ENCODE results near the gene SNN. TPM values are rescaled to one million over a fixed set of nuclear protein-coding genes. Genes with fewer than 3 reads are reported as not detected.

Gene SNN
- total RNA-seq, 1 experiment from 2014 or later, result 12.6 TPM

DNA sequence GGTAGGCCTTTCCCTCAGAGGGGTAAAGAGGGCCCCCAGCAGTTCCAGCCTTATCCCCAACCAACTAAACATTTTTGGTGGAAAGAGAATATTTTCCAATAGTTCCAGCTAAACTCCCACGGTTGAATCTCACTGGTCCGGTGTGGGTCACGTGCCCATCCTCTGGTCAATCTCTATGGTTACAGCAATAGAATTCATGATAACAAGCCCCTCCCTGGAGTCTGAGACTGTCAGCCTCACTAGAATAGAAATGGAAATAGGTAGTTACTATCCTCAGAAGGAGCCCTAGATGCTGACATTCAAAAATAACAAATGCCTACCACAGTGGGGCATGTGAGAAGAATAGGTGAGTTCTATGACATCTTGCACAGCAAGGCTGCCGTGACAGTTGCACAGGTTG, 44.0 kb upstream of the SNN start:
- Histone ChIP-seq H3K4me3 (no peak overlapping the region), H3K4me1 (replicated peaks; ENCODE audit: insufficient read depth) (peaks cover 40% of the 10 kb centered on the region), H3K4me2 (no peak overlapping the region), H3K36me3 (ENCODE audit: low read depth) (no peaks in the 10 kb centered on the region), H3K9me3 (ENCODE audit: insufficient read depth, low read depth) (no peaks in the 10 kb centered on the region), H2AFZ (no peak overlapping the region), H3F3A (ENCODE audit: insufficient read depth, low read depth) (peaks cover 33% of the 10 kb centered on the region), H3K27ac (no peak overlapping the region), H4K20me1 (ENCODE audit: insufficient read depth) (no peaks in the 10 kb centered on the region), H3K79me2 (ENCODE audit: low read depth) (no peaks in the 10 kb centered on the region), H3K9me2 (ENCODE audit: insufficient read depth) (no peaks in the 10 kb centered on the region), H3K27me3 (ENCODE audit: insufficient read depth, low read depth) (no peaks in the 10 kb centered on the region)
- TF ChIP-seq, protein P1, sequence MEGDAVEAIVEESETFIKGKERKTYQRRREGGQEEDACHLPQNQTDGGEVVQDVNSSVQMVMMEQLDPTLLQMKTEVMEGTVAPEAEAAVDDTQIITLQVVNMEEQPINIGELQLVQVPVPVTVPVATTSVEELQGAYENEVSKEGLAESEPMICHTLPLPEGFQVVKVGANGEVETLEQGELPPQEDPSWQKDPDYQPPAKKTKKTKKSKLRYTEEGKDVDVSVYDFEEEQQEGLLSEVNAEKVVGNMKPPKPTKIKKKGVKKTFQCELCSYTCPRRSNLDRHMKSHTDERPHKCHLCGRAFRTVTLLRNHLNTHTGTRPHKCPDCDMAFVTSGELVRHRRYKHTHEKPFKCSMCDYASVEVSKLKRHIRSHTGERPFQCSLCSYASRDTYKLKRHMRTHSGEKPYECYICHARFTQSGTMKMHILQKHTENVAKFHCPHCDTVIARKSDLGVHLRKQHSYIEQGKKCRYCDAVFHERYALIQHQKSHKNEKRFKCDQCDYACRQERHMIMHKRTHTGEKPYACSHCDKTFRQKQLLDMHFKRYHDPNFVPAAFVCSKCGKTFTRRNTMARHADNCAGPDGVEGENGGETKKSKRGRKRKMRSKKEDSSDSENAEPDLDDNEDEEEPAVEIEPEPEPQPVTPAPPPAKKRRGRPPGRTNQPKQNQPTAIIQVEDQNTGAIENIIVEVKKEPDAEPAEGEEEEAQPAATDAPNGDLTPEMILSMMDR (conservative IDR thresholded peaks at IDR 0.05), result no peak
- no peak for TF ChIP-seq EZH2 (IDR thresholded peaks at IDR 0.05; ENCODE audit: low read depth)
- no peak for DNase-seq
- BruUV-seq (replicated peaks), result no TSS peak
- intact Hi-C loops (cut with micrococcal nuclease; ENCODE audit: unreplicated experiment), result no loop called here
- POLR2A ChIA-PET (ENCODE audit: unreplicated experiment), result no interaction called here
- CTCF ChIA-PET, result no interaction called here

DNA sequence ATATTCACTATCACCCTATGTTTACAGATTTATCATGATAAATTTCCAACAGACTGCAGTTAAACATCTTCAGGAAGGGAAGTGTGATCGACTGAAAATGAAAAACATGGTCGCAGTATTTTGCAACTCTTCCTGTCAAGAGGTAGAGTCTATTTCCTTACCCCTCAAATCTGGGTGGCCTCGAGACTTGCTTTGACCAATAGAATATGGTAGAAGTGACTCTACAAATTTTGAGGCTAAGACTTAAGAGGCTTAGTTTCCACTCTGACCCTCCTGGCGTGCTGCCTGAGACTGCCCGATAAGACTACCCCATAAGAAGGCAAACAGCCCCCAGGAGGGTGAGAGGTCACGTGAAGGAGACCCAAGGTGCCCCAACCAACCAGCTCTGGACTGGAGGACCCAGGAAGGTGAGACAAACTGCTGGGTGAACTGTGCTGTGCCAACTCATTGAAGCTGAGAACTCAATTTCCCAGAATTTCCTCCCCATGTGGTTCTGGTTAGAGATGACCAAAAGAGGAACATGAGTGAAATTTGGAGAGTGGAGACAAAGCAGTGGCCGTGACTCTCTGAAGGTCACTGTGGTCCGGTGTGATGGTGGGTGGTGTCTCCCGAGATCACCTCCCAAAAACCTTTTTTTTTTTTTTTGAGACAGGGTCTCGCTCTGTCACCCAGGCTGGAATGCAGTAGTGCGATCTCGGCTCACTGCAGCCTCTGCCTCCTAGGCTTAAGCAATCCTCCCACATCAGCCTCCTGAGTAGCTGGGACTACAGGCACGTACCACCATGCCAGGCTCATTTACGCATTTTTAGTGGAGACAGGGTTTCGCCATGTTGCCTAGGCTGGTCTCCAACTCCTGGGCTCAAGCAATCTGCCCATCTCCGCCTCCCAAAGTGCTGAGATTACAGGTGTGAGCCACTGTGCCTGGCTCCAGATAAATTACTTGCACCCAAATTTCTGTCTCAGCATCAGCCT, 43.3 kb upstream of the SNN start:
- no peak for DNase-seq
- no peak overlapping the region for H3K4me2 ChIP-seq
- no peak overlapping the region for H3K4me3 ChIP-seq
- H3K27me3 ChIP-seq (ENCODE audit: insufficient read depth, low read depth), result no peaks in the 10 kb centered on the region
- H3K9me2 ChIP-seq (ENCODE audit: insufficient read depth), result no peaks in the 10 kb centered on the region
- BruUV-seq (replicated peaks), result no TSS peak
- peaks cover 26% of the 10 kb centered on the region for H3F3A ChIP-seq (ENCODE audit: insufficient read depth, low read depth)
- TF ChIP-seq, protein P1 (conservative IDR thresholded peaks at IDR 0.05), result no peak
- no peak for TF ChIP-seq EZH2 (IDR thresholded peaks at IDR 0.05; ENCODE audit: low read depth)
- no peaks in the 10 kb centered on the region for H3K36me3 ChIP-seq (ENCODE audit: low read depth)
- no peaks in the 10 kb centered on the region for H4K20me1 ChIP-seq (ENCODE audit: insufficient read depth)
- CTCF ChIA-PET, result interaction anchor here (1.2 kb wide), 1 partner anchor 13 kb away, joined by 4 read pairs; no protein-coding TSS in a partner anchor
- no peak overlapping the region for H2AFZ ChIP-seq
- H3K4me1 ChIP-seq (replicated peaks; ENCODE audit: insufficient read depth), result peaks cover 40% of the 10 kb centered on the region
- no peak overlapping the region for H3K27ac ChIP-seq
- POLR2A ChIA-PET (ENCODE audit: unreplicated experiment), result no interaction called here
- H3K9me3 ChIP-seq (ENCODE audit: insufficient read depth, low read depth), result no peaks in the 10 kb centered on the region
- no peaks in the 10 kb centered on the region for H3K79me2 ChIP-seq (ENCODE audit: low read depth)
- intact Hi-C loops (cut with micrococcal nuclease; ENCODE audit: unreplicated experiment), result no loop called here

DNA sequence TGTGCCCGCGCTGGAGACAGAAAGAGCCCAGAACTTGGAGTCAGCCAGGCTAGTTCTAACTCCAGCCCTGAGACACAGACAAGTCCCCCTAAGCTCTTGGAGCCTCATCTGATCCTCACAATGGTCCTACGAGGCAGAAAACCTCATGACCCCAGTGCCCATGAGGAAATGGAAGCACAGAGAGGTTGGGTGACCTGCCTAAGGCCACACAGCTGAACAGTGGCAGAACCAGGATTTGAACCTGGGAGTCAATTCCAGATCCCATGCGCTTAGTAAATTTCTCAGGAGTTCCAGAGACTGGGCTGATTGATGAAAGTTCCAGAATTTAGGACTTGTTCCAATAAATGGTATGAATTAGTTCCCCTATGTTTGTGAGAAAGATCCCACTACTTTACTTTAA, 42.5 kb upstream of the SNN start:
- H3K4me3 ChIP-seq, result no peak overlapping the region
- H3K27ac ChIP-seq, result peak overlapping the region; percentile 98; the same call in 1 of the 2 replicates
- intact Hi-C loops (cut with micrococcal nuclease; ENCODE audit: unreplicated experiment), result no loop called here
- ChIA-PET CTCF (interaction anchor here (1.2 kb wide), 1 partner anchor 13 kb away, joined by 4 read pairs; no protein-coding TSS in a partner anchor), POLR2A (ENCODE audit: unreplicated experiment) (no interaction called here)
- H3K9me2 ChIP-seq (ENCODE audit: insufficient read depth), result no peaks in the 10 kb centered on the region
- TF ChIP-seq, protein P1 (conservative IDR thresholded peaks at IDR 0.05), result no peak
- no peak for TF ChIP-seq EZH2 (IDR thresholded peaks at IDR 0.05; ENCODE audit: low read depth)
- no peak overlapping the region for H3K4me2 ChIP-seq
- DNase-seq, result no peak
- no peaks in the 10 kb centered on the region for H3K36me3 ChIP-seq (ENCODE audit: low read depth)
- H3K4me1 ChIP-seq (replicated peaks; ENCODE audit: insufficient read depth), result peaks cover 47% of the 10 kb centered on the region
- no peaks in the 10 kb centered on the region for H3K27me3 ChIP-seq (ENCODE audit: insufficient read depth, low read depth)
- no peak overlapping the region for H2AFZ ChIP-seq
- no peaks in the 10 kb centered on the region for H3K79me2 ChIP-seq (ENCODE audit: low read depth)
- no peaks in the 10 kb centered on the region for H3K9me3 ChIP-seq (ENCODE audit: insufficient read depth, low read depth)
- no TSS peak for BruUV-seq (replicated peaks)
- no peaks in the 10 kb centered on the region for H4K20me1 ChIP-seq (ENCODE audit: insufficient read depth)
- H3F3A ChIP-seq (ENCODE audit: insufficient read depth, low read depth), result peaks cover 25% of the 10 kb centered on the region
